A549 (cell line): ENCODE results near the gene KIF1B. TPM values are rescaled to one million over a fixed set of nuclear protein-coding genes. Genes with fewer than 3 reads are reported as not detected.
A peak's percentile ranks its signal among the peaks of the same experiment; 100 is the strongest.
"Not testable (repeated sequence)": the region's sequence is repeated elsewhere in the genome, so short reads cannot be mapped to it uniquely, and the experiment has no call there.

Experiments used
- ATAC-seq, 2 experiments: fragments of 200-7000 bp in 1 of 2; fragments of >200 bp in 1 of 2; cut with Nextera tagmentation in 1 of 2; cut with Tn5 transposase in 1 of 2; 3 replicates each; pipeline versions ENCODE4 v1.8.0 to v1.9.1; 2018 to 2020; ENCODE audit warnings: mild to moderate bottlenecking in 1 of 2, moderate library complexity in 1 of 2
- CTCF ChIA-PET: fragments of 300-600 bp; sonication (Branson Sonifier 250); formaldehyde crosslinking; extraction: SDS; loops from one replicate; lab custom pipeline; 2021; ENCODE audit warnings: antibody characterized with exemption, inconsistent platforms; lab: Yijun Ruan, JAX
- POLR2A ChIA-PET: fragments of 350-600 bp; formaldehyde crosslinking; extraction: SDS; loops from one replicate; lab custom pipeline; 2021; ENCODE audit warnings: antibody characterized with exemption, inconsistent platforms; lab: Yijun Ruan, JAX
- DNase-seq, 2 experiments: peaks; one replicate each; pipeline versions ENCODE4 v3.0.0 to v3.0.0-alpha.2; 2011 to 2016; ENCODE audit warnings: low read depth in 1 of 2, low spot score in 1 of 2
- FAIRE-seq: peaks from 2 replicates; lab custom pipeline; 2011; peaks lifted over from hg19 to GRCh38; lab: Jason Lieb, UNC
- H3K27ac ChIP-seq, 2 experiments: fragments of >200 bp; sonication (Bioruptor Twin); formaldehyde crosslinking; 3 replicates each; pipeline ENCODE4 v1.5.1; 2016 to 2017
- H3K4me1 ChIP-seq: fragments of >200 bp; sonication (Bioruptor Twin); formaldehyde crosslinking; 3 replicates; pipeline ENCODE4 v1.6.1; 2016
- H3K4me2 ChIP-seq: fragments of >200 bp; sonication (Bioruptor Twin); formaldehyde crosslinking; 3 replicates; pipeline ENCODE4 v1.6.1; 2016
- H3K4me3 ChIP-seq: fragments of >200 bp; sonication (Bioruptor Twin); formaldehyde crosslinking; 3 replicates; pipeline ENCODE4 v1.5.1; 2016
- H3K9me3 ChIP-seq: fragments of >200 bp; sonication (Bioruptor Twin); formaldehyde crosslinking; 3 replicates; pipeline ENCODE4 v1.6.1; 2016
- CHD4 ChIP-seq: fragments of 200-600 bp; sonication (generic); IDR thresholded peaks from 2 replicates; pipeline ENCODE4 v1.6.1; 2016; ENCODE audit warnings: antibody characterized with exemption, mild to moderate bottlenecking, borderline replicate concordance
- EP300 ChIP-seq, 2 experiments: fragments of >200 bp; sonication (Bioruptor Twin); formaldehyde crosslinking; IDR thresholded peaks; 2 replicates in 1 of 2; 3 replicates in 1 of 2; pipeline ENCODE4 v1.6.1; 2016 to 2017
- JUN ChIP-seq, 2 experiments: fragments of >200 bp; sonication (Bioruptor Twin); formaldehyde crosslinking; IDR thresholded peaks; 2 replicates in 1 of 2; 3 replicates in 1 of 2; pipeline ENCODE4 v1.6.1; 2016 to 2017
- NFE2L2 ChIP-seq: fragments of 150-350 bp; conservative IDR thresholded peaks from 2 replicates; pipeline ENCODE4 v1.6.1; 2014; ENCODE audit warnings: low read length
- NR3C1 ChIP-seq: fragments of >200 bp; sonication (Bioruptor Twin); formaldehyde crosslinking; IDR thresholded peaks from 3 replicates; pipeline ENCODE4 v1.6.1; 2017
- RAD21 ChIP-seq, 2 experiments: fragments of >200 bp in 1 of 2; sonication (Bioruptor Twin) in 1 of 2; formaldehyde crosslinking in 1 of 2; IDR thresholded peaks in 1 of 2; conservative IDR thresholded peaks in 1 of 2; 2 replicates in 1 of 2; 3 replicates in 1 of 2; pipeline ENCODE4 v1.6.1; 2012 to 2018; ENCODE audit warnings: inconsistent platforms in 1 of 2
- RNF2 ChIP-seq: fragments of 200-600 bp; sonication (generic); IDR thresholded peaks from 2 replicates; pipeline ENCODE4 v1.6.1; 2016; ENCODE audit warnings: low read depth, mild to moderate bottlenecking, antibody characterized with exemption, moderate library complexity, borderline replicate concordance
- TP53 ChIP-seq: fragments of 250-450 bp; sonication (Bioruptor Pico); IDR thresholded peaks from 2 replicates; pipeline ENCODE4 v1.5.0; 2021; ENCODE audit warnings: mild to moderate bottlenecking, moderate library complexity
- ZFP36 ChIP-seq: fragments of 450-650 bp; IDR thresholded peaks from 2 replicates; pipeline ENCODE4 v1.6.1; 2014; ENCODE audit warnings: borderline replicate concordance; ENCODE audit not compliant: partially characterized antibody
- ZNF302 ChIP-seq: fragments of 250-450 bp; sonication (Bioruptor Pico); IDR thresholded peaks from 2 replicates; pipeline ENCODE4 v1.9.0; 2021; ENCODE audit warnings: inconsistent platforms, mild to moderate bottlenecking, moderate library complexity
- WGBS: methylation state at CpG from one replicate; pipeline ENCODE4 v1.1.6; 2017; ENCODE audit errors: missing lambda C conversion rate; 5-methylcytosine and 5-hydroxymethylcytosine counted together
- polyA plus RNA-seq, 4 experiments: library from polyadenylated mRNA; depleted of rRNA in 3 of 4; stranded (reverse); fragments of >200 nt; fragmentation: RNase III in 1 of 4; extraction: RNeasy Plus Mini Kit Qiagen cat#74134 plus additional on column Dnase treatment in 1 of 4; gene quantifications; 2 replicates in 3 of 4; 3 replicates in 1 of 4; pipeline ENCODE4 v1.2.3, GENCODE V29; 2011 to 2017
- TF ChIP-seq, protein P1 (sequence below): IDR thresholded peaks from 2 replicates; pipeline ENCODE4 v1.6.1; 2012
- TF ChIP-seq, protein P2 (sequence below): IDR thresholded peaks from 2 replicates; pipeline ENCODE4 v1.6.1; 2012
- TF ChIP-seq, protein P3 (sequence below): IDR thresholded peaks from 2 replicates; pipeline ENCODE4 v1.6.1; 2012; ENCODE audit warnings: low read depth, borderline replicate concordance
- TF ChIP-seq, protein P4 (sequence below): fragments of >200 bp; sonication (Bioruptor Twin); formaldehyde crosslinking; IDR thresholded peaks from 2 replicates; pipeline ENCODE4 v1.6.1; 2016
- TF ChIP-seq, protein P5 (sequence below): fragments of 250-450 bp; sonication (Bioruptor Pico); IDR thresholded peaks from 2 replicates; pipeline ENCODE4 v1.5.0; 2020; ENCODE audit warnings: low read depth, mild to moderate bottlenecking, moderate library complexity

Gene KIF1B
- polyA plus RNA-seq, 2 of the 4 experiments (the other 2 are of a cell fraction): 9.8 to 18.3 TPM

DNA sequence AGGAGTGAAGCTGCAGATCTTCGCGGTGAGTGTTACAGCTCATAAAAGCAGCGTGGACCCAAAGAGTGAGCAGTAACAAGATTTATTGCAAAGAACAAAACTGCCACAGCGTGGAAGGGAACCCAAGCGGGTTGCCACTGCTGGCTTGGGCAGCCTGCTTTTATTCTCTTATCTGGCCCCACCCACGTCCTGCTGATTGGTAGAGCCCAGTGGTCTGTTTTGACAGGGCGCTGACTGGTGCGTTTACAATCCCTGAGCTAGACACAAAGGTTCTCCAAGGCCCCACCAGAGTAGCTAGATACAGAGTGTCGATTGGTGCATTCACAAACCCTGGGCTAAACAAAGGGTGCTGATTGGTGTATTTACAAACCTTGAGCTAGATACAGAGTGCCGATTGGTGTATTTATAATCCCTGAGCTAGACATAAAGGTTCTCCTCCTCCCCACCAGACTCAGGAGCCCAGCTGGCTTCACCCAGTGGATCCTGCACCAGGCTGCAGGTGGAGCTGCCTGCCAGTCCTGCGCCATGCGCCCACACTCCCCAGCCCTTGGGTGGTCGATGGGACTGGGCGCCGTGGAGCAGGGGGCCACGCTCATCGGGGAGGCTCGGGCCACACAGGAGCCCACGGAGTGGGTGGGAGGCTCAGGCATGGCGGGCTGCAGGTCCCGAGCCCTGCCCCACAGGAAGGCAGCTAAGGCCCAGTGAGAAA lies 215.6 kb downstream of the KIF1B start:
- H3K4me3 ChIP-seq, FAIRE-seq, H3K9me3 ChIP-seq, ATAC-seq, DNase-seq, H3K4me2 ChIP-seq: not testable (repeated sequence)
- ChIA-PET POLR2A (interaction anchor here (0.6 kb wide), 1 partner anchor 38 kb away, joined by 3 read pairs; no protein-coding TSS in a partner anchor), CTCF (interaction anchor here (1.1 to 3.4 kb wide), 3 partner anchors 27 to 49 kb away, joined by 3 to 26 read pairs (median 3); partner anchors contain the start of gene PGD)
- H3K4me1 ChIP-seq: peaks cover 46% of the 10 kb centered on the region
- peak overlapping the region; percentile 9 to 99; a peak in 3 of 6 replicates for H3K27ac ChIP-seq
- WGBS: 76% methylated on average over 13 of the region's 21 CpGs

DNA sequence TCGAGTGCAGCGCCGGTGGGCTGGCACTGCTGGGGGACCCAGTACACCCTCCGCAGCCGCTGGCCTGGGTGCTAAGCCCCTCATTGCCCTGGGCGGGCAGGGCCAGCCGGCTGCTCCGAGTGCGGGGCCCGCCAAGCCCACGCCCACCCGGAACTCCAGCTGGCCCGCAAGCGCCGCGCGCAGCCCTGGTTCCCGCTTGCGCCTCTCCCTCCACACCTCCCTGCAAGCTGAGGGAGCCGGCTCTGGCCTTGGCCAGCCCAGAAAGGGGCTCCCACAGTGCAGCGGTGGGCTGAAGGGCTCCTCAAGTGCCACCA lies 216.1 kb downstream of the KIF1B start:
- CTCF ChIA-PET: interaction anchor here (1.3 to 3.4 kb wide), 2 partner anchors 36 to 49 kb away, joined by 3 to 26 read pairs; no protein-coding TSS in a partner anchor
- Histone ChIP-seq H3K4me1 (peaks cover 43% of the 10 kb centered on the region), H3K27ac (peak overlapping the region in 1 of 2 experiments; percentile 72; a peak in 3 of 6 replicates)
- no CpG with 5 or more reads among the region's 21 CpGs for WGBS
- DNase-seq, FAIRE-seq, POLR2A ChIA-PET, H3K9me3 ChIP-seq, H3K4me2 ChIP-seq, ATAC-seq, H3K4me3 ChIP-seq: not testable (repeated sequence)

DNA sequence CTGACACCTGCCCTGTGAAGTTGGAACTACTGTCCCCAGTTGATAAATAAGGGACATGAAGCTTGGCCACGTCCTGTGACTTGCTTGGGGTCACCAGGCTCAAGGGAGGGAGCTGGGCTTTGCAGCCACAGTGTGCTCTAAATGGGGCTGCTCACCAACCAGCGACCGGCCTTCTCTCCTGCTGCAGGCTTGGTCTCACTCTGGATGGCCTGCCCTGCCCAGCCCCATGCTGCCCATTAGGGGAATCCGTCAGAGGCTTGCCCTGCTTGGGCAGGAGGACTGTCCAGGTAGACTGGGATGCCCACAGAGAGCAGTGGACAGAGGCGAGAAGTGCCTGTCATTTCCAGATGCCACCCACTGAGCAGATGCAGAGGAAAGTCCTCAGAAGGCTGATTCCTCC lies 218.6 kb downstream of the KIF1B start:
- no peaks in the 10 kb centered on the region for H3K9me3 ChIP-seq
- no peak overlapping the region for H3K4me3 ChIP-seq
- WGBS: 95% methylated on average over 4 of the region's 5 CpGs
- CTCF ChIA-PET: interaction anchor here (0.7 to 6.6 kb wide), 23 partner anchors 9 to 486 kb away, joined by 3 to 63 read pairs (median 6); partner anchors contain the start of genes KIF1B, LZIC, NMNAT1 and PGD
- no peak for FAIRE-seq
- peaks cover 25% of the 10 kb centered on the region for H3K4me1 ChIP-seq
- POLR2A ChIA-PET: no interaction called here
- TF ChIP-seq, protein P1, sequence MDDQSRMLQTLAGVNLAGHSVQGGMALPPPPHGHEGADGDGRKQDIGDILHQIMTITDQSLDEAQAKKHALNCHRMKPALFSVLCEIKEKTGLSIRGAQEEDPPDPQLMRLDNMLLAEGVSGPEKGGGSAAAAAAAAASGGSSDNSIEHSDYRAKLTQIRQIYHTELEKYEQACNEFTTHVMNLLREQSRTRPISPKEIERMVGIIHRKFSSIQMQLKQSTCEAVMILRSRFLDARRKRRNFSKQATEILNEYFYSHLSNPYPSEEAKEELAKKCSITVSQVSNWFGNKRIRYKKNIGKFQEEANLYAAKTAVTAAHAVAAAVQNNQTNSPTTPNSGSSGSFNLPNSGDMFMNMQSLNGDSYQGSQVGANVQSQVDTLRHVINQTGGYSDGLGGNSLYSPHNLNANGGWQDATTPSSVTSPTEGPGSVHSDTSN: no peak
- TF ChIP-seq RAD21 (conservative IDR thresholded peaks at IDR 0.05 in 1 of 2, IDR thresholded peaks at IDR 0.05 in 1 of 2) (no peak), TP53 (CRISPR knock-in tag) (no peak), ZFP36 (no peak), NR3C1 (no peak), ZNF302 (CRISPR knock-in tag) (no peak), CHD4 (no peak), RNF2 (no peak), JUN (IDR thresholded peaks at IDR 0.05) (no peak), EP300 (IDR thresholded peaks at IDR 0.05) (no peak), NFE2L2 (no peak)
- TF ChIP-seq, protein P2, sequence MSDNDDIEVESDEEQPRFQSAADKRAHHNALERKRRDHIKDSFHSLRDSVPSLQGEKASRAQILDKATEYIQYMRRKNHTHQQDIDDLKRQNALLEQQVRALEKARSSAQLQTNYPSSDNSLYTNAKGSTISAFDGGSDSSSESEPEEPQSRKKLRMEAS: no peak
- TF ChIP-seq, protein P3, sequence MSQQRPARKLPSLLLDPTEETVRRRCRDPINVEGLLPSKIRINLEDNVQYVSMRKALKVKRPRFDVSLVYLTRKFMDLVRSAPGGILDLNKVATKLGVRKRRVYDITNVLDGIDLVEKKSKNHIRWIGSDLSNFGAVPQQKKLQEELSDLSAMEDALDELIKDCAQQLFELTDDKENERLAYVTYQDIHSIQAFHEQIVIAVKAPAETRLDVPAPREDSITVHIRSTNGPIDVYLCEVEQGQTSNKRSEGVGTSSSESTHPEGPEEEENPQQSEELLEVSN: no peak
- TF ChIP-seq, protein P4, sequence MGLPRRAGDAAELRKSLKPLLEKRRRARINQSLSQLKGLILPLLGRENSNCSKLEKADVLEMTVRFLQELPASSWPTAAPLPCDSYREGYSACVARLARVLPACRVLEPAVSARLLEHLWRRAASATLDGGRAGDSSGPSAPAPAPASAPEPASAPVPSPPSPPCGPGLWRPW: no peak
- TF ChIP-seq, protein P5, sequence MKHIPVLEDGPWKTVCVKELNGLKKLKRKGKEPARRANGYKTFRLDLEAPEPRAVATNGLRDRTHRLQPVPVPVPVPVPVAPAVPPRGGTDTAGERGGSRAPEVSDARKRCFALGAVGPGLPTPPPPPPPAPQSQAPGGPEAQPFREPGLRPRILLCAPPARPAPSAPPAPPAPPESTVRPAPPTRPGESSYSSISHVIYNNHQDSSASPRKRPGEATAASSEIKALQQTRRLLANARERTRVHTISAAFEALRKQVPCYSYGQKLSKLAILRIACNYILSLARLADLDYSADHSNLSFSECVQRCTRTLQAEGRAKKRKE (CRISPR knock-in tag): no peak
- TF ChIP-seq, all 56 proteins: peak for 0
- no peak for DNase-seq
- no peak for ATAC-seq
- Histone ChIP-seq H3K27ac (peak overlapping the region; percentile 61 to 65; a peak in 4 of 6 replicates), H3K4me2 (no peak overlapping the region)
